ENCODE results near the gene HTR1D. TPM values are rescaled to one million over a fixed set of nuclear protein-coding genes. Genes with fewer than 3 reads are reported as not detected.
"Not testable (repeated sequence)": the region's sequence is repeated elsewhere in the genome, so short reads cannot be mapped to it uniquely, and the experiment has no call there.

HTR1D gene
- total RNA-seq, 1 donor from 2014 or later = not detected

DNA sequence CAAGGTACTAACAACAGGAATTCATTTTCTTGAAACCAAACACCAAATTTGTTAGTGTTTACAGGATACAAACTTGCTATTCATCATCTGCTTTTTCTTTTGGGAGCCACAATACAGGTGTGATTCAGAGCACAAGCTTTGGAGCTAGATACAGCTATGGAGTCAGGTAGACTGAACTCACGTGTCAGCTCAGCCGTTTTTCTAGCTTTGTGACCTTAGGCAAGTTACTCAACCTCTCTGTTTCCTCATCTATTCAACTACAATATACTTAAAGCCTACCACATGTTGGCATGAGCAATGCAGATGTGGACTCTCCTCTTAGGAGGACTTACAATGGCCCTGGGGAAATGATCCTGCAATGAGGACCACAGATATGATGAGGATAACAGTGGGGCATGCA is 6.3 kb downstream of the HTR1D start:
- TF ChIP-seq POLR2A (IDR thresholded peaks at IDR 0.05) = no peak
- TF ChIP-seq POLR2AphosphoS5 (IDR thresholded peaks at IDR 0.05; ENCODE audit: insufficient read depth in 1 of 2, low read depth in 1 of 2) = no peak
- TF ChIP-seq, protein P1, sequence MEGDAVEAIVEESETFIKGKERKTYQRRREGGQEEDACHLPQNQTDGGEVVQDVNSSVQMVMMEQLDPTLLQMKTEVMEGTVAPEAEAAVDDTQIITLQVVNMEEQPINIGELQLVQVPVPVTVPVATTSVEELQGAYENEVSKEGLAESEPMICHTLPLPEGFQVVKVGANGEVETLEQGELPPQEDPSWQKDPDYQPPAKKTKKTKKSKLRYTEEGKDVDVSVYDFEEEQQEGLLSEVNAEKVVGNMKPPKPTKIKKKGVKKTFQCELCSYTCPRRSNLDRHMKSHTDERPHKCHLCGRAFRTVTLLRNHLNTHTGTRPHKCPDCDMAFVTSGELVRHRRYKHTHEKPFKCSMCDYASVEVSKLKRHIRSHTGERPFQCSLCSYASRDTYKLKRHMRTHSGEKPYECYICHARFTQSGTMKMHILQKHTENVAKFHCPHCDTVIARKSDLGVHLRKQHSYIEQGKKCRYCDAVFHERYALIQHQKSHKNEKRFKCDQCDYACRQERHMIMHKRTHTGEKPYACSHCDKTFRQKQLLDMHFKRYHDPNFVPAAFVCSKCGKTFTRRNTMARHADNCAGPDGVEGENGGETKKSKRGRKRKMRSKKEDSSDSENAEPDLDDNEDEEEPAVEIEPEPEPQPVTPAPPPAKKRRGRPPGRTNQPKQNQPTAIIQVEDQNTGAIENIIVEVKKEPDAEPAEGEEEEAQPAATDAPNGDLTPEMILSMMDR (IDR thresholded peaks at IDR 0.05) = no peak
- no peak for DNase-seq (ENCODE audit: extremely low spot score in 2 of 2)
- no peak overlapping the region for H3K27ac ChIP-seq
- intact Hi-C loops (cut with DNase I) = no loop called here
- H3K4me3 ChIP-seq = no peak overlapping the region
- no peaks in the 10 kb centered on the region for H3K9me3 ChIP-seq
- no peaks in the 10 kb centered on the region for H3K36me3 ChIP-seq
- H3K4me1 ChIP-seq = no peaks in the 10 kb centered on the region
- no peaks in the 10 kb centered on the region for H3K27me3 ChIP-seq

DNA sequence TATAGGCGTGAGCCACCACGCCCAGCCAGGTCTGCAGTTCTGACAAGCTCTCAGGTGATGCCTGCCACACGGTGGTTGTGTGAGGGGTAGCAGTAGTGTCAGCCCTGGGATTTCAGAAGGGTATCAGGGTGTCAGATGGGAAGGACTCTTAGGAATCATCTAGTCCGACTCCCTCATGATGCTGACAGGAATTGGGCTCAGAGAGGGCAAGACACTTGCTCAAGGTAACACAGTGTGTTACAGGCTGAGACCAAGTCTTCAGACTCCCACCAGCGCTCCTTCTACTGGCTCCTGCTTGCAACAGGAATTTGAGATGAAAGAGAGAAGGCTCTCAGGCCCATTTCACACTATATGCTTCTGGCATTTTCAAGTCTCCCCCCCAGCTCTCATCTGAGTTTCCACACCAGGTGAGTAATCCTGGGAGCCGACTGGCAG is 6.9 kb downstream of the HTR1D start:
- TF ChIP-seq POLR2A (IDR thresholded peaks at IDR 0.05) (no peak), POLR2AphosphoS5 (IDR thresholded peaks at IDR 0.05; ENCODE audit: insufficient read depth in 1 of 2, low read depth in 1 of 2) (no peak)
- TF ChIP-seq, protein P1 (IDR thresholded peaks at IDR 0.05) = no peak
- DNase-seq (ENCODE audit: extremely low spot score in 2 of 2) = no peak

DNA sequence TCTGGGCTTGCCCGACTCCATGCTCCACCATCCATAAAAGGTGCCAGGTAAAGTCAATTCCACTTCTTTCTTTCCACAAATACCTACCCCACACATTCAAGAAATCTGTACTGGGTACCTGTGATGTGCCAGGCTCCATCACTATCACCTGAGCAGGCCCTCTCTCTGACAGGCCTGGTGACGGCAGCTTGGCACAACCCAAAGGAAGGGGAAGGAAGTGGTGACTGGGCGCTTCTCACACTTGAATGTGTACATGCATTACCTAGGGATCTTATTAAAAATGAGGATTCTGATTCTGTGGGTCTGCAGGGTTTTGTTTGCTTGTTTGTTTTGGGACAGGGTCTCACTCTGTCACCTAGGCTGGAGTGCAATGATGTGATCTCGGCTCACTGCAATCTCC is 7.5 kb downstream of the HTR1D start:
- intact Hi-C loops (cut with DNase I) = loop anchor here (5.0 kb wide), 1 partner anchor 597 kb away; no protein-coding TSS in a partner anchor
- no peak for TF ChIP-seq POLR2A (IDR thresholded peaks at IDR 0.05)
- Histone ChIP-seq H3K4me3 (no peak overlapping the region), H3K27me3 (no peaks in the 10 kb centered on the region), H3K9me3 (no peaks in the 10 kb centered on the region), H3K36me3 (no peaks in the 10 kb centered on the region), H3K27ac (no peak overlapping the region), H3K4me1 (no peaks in the 10 kb centered on the region)
- DNase-seq (ENCODE audit: extremely low spot score in 2 of 2) = no peak

More for the DNA sequence above, 6.9 kb downstream of the HTR1D start:
- Histone ChIP-seq H3K27me3 (no peaks in the 10 kb centered on the region), H3K36me3 (no peaks in the 10 kb centered on the region), H3K4me1 (no peaks in the 10 kb centered on the region), H3K27ac (no peak overlapping the region), H3K4me3 (no peak overlapping the region), H3K9me3 (no peaks in the 10 kb centered on the region)
- intact Hi-C loops (cut with DNase I) = no loop called here

DNA sequence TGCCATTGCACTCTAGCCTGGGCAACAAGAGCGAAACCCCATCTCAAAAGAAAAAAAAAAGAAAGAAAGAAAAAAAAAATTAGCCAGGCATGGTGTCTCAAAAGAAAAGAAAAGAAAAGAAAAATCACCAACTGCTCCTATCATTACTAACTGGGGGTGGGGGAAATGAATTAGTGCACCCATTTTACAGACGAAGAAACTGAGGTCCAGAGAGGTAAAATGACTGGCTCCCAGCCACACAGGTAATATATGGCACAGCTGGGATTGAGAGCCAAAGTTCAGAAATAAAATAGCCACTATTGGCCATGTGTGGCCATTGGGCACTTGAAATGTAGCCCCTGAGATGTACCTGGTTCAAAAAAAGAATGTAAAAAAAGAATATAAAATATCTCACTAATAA is 8.8 kb downstream of the HTR1D start:
- no peaks in the 10 kb centered on the region for H3K9me3 ChIP-seq
- H3K36me3 ChIP-seq = no peaks in the 10 kb centered on the region
- H3K4me1 ChIP-seq = no peaks in the 10 kb centered on the region
- intact Hi-C loops (cut with DNase I) = loop anchor here (5.0 kb wide), 1 partner anchor 596 kb away; no protein-coding TSS in a partner anchor
- no peaks in the 10 kb centered on the region for H3K27me3 ChIP-seq
- no peak for DNase-seq (ENCODE audit: extremely low spot score in 2 of 2)
- TF ChIP-seq, protein P1 (IDR thresholded peaks at IDR 0.05) = no peak
- TF ChIP-seq POLR2A (IDR thresholded peaks at IDR 0.05) (no peak), POLR2AphosphoS5 (IDR thresholded peaks at IDR 0.05; ENCODE audit: insufficient read depth in 1 of 2, low read depth in 1 of 2) (no peak)
- H3K4me3 ChIP-seq = no peak overlapping the region
- H3K27ac ChIP-seq = no peak overlapping the region

DNA sequence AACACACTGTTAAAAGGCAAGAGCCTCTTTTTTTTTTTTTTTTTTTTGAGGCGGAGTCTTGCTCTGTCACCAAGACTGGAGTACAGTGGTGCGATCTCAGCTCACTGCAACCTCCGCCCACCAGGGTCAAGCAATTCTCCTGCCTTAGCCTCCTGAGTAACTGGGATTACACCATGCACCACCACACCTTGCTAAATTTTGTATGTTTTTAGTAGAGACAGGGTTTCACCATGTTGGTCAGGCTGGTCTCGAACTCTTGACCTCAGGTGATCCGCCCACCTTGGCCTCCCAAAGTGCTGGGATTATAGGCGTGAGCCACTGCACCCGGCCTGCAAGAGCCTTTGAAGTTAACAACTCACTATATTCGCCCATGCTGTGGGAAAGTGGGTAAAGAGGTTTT is 9.6 kb downstream of the HTR1D start:
- H3K9me3 ChIP-seq; H3K4me1 ChIP-seq; H3K27ac ChIP-seq; H3K4me3 ChIP-seq; H3K27me3 ChIP-seq; DNase-seq (ENCODE audit: extremely low spot score in 2 of 2); H3K36me3 ChIP-seq: not testable (repeated sequence)
- intact Hi-C loops (cut with DNase I) = loop anchor here (5.0 kb wide), 1 partner anchor 595 kb away; no protein-coding TSS in a partner anchor

DNA sequence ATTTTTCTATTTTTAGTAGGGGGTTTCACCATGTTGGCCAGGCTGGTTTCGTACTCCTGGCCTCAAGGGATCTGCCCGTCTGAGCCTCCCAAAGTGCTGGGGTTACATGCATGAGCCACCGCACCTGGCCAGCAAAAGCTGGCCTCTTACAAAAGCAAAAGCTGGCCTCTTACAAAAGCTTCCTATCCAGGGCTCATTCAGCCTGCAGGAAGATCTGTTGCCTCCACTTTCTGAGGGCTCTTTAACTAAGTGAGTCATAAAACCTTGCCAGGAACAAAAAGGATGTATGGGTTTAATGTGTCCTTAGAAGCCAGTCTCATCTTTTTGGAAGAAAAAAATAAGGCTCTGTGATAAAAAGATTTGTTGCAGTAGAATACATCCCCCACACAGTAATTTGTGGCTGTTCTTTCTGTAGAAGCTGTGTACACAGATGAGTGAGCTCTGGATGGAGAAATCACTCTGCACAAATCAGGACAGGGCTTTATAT is 15.0 kb downstream of the HTR1D start:
- TF ChIP-seq POLR2A (IDR thresholded peaks at IDR 0.05) = no peak
- Histone ChIP-seq H3K27me3 (no peaks in the 10 kb centered on the region), H3K27ac (no peak overlapping the region), H3K4me1 (no peaks in the 10 kb centered on the region), H3K4me3 (no peak overlapping the region), H3K9me3 (no peaks in the 10 kb centered on the region), H3K36me3 (no peaks in the 10 kb centered on the region)
- intact Hi-C loops (cut with DNase I) = no loop called here
- no peak for DNase-seq (ENCODE audit: extremely low spot score in 2 of 2)
